HFF-Myc (cell line): ENCODE results near the gene MRGPRX4.
A peak's percentile ranks its signal among the peaks of the same experiment; 100 is the strongest.

Experiments
- DNase-seq: peaks from one replicate; pipeline ENCODE4 v3.0.0-alpha.2; 2011; ENCODE audit warnings: low read depth; ENCODE audit errors: extremely low read depth
- H3K4me3 ChIP-seq: replicated peaks from 2 replicates; pipeline ENCODE4 v1.5.1; 2011; ENCODE audit warnings: low read depth, mild to moderate bottlenecking, control low read depth, low read length
- CTCF ChIP-seq: IDR thresholded peaks from 2 replicates; pipeline ENCODE4 v1.5.1; 2012; ENCODE audit warnings: mild to moderate bottlenecking, low read depth, low read length, control low read depth; ENCODE audit errors: missing control alignments

The MRGPRX4 gene

DNA sequence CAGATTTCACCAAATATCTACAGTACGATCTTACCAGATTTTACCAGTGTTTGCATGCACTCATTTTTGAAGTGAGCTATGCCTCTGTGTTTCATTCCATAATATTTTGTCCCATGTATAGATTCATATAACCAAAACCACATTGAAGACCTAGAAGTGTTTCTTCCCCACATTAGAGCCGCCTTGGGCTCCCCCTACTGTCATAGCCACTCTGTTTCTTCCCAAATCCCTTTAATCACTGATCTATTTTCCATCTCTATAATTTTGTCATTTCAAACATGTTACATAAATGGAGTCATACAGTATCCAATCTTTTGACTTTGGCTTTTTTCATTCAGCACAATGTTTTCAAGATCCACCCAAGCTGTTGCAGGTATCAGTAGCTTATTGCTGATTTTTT is 27.6 kb upstream of the MRGPRX4 start:
- DNase-seq: no peak
- no peak overlapping the region for H3K4me3 ChIP-seq
- peak; percentile 12 for TF ChIP-seq CTCF

DNA sequence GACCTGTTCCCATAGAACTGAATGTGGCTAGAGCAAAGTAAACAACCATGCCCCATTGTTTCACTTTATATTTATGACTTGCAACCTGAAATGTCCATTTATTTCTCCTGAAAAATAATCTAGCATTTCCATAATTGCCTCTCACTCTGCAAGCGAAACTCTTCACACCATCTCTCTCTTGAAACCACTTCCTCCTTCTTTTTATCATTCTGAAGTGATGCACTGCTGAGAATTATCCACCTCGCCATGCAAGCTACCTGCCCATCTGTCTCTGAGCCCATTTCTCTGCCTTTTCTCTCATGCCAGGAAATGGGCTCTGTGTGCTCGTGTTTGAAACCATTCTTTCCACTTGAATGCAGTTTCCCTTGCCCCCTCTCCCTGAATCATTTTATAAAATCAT is 26.8 kb upstream of the MRGPRX4 start:
- H3K4me3 ChIP-seq: no peak overlapping the region
- DNase-seq: no peak

GRCh38 chr11:18151581-18151980 is 21.1 kb upstream of the MRGPRX4 start:
- H3K4me3 ChIP-seq: no peak overlapping the region
- DNase-seq: no peak
- no peak for TF ChIP-seq CTCF

More for the DNA sequence above, 26.8 kb upstream of the MRGPRX4 start:
- no peak for TF ChIP-seq CTCF

GRCh38 chr11:18168372-18168771 is 4.3 kb upstream of the MRGPRX4 start:
- no peak for DNase-seq
- H3K4me3 ChIP-seq: no peak overlapping the region
- no peak for TF ChIP-seq CTCF

DNA sequence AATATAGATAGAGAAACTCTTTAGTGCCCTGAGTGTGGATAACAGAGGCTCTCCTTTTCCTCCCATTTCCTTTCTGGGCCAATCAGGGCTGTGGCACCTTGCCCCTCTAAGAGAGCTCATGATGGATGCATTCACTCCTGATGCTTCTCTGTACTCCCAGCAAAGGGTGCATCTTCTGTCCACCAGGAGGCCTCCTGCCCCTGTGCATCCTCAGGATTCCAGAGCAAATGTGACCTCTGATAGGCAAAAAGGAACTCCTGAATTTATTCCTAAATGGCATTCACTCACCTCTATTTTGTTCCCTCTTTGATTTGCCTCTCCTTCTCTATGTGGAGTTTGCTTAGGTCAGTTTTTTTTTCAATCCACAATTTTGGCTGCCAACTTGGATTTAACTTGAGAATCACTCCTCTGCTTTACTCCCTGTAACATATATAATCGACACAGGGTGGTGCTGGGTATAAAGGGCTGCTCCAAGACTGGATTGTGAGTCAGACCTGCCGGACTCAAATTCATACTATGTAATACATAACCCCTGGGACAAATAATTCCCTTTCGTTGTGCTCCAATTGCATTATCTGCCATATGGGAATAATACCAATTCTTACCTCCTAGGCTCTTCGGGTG is 1.1 kb upstream of the MRGPRX4 start:
- peak; percentile 66 for TF ChIP-seq CTCF
- DNase-seq: peak; percentile 10

GRCh38 chr11:18173225-18173866 is 709 bp downstream of the MRGPRX4 start:
- DNase-seq: no peak
- no peak for TF ChIP-seq CTCF
- H3K4me3 ChIP-seq: no peak overlapping the region

More for the DNA sequence above, 1.1 kb upstream of the MRGPRX4 start:
- H3K4me3 ChIP-seq: no peak overlapping the region
